IMR-90 (cell line): Measurements from ENCODE around the gene ALK. TPM values are rescaled to one million over a fixed set of nuclear protein-coding genes. Genes with fewer than 3 reads are reported as not detected.

Source experiments
- ATAC-seq: fragments of 200-7000 bp; cut with Tn5 transposase; 2 replicates; pipeline ENCODE4 v1.9.1; 2020; ENCODE audit warnings: low read depth, mild to moderate bottlenecking, moderate library complexity
- BruUV-seq: library from RNA; stranded (reverse); fragments of 400-500 nt; replicated peaks from 2 replicates; lab custom pipeline; 2021; lab: Mats Ljungman, UMichigan
- CTCF ChIA-PET: fragments of 300-600 bp; formaldehyde crosslinking; extraction: SDS; loops from one replicate; lab custom pipeline; 2021; ENCODE audit warnings: antibody characterized with exemption; lab: Yijun Ruan, JAX
- POLR2A ChIA-PET: fragments of 300-600 bp; sonication (Branson Sonifier 250); formaldehyde crosslinking; loops from one replicate; lab custom pipeline; 2022; ENCODE audit warnings: antibody characterized with exemption; ENCODE audit not compliant: unreplicated experiment; lab: Charles Lee
- DNase-seq: peaks from one replicate; pipeline ENCODE4 v3.0.0; 2013
- H2AFZ ChIP-seq: replicated peaks from 2 replicates; pipeline ENCODE3; 2013; ENCODE audit warnings: low read length, mild to moderate bottlenecking; ENCODE audit not compliant: poor library complexity
- H2AK5ac ChIP-seq: 2 replicates; pipeline ENCODE4 v1.6.1; 2013; ENCODE audit warnings: low read depth, low read length, inconsistent platforms
- H2AK9ac ChIP-seq: replicated peaks from 2 replicates; pipeline ENCODE3; 2013; ENCODE audit warnings: mild to moderate bottlenecking, low read depth, low read length, moderate library complexity; ENCODE audit not compliant: poor library complexity
- H2BK120ac ChIP-seq: 2 replicates; pipeline ENCODE4 v1.6.1; 2013; ENCODE audit warnings: low read depth, low read length, inconsistent platforms
- H2BK15ac ChIP-seq: 3 replicates; pipeline ENCODE4 v1.6.1; 2013; ENCODE audit warnings: low read depth, low read length, inconsistent platforms
- H2BK20ac ChIP-seq: 2 replicates; pipeline ENCODE4 v1.6.1; 2013; ENCODE audit warnings: low read depth, mild to moderate bottlenecking, inconsistent platforms, low read length, moderate library complexity
- H2BK5ac ChIP-seq: 2 replicates; pipeline ENCODE4 v1.6.1; 2013; ENCODE audit warnings: mild to moderate bottlenecking, low read depth, low read length, inconsistent platforms; ENCODE audit not compliant: poor library complexity, severe bottlenecking
- H3K14ac ChIP-seq: replicated peaks from 2 replicates; pipeline ENCODE4 v1.6.1; 2013; ENCODE audit warnings: low read depth, low read length, inconsistent platforms
- H3K18ac ChIP-seq: 2 replicates; pipeline ENCODE4 v1.6.1; 2013; ENCODE audit warnings: low read depth, low read length, control low read depth
- H3K23ac ChIP-seq: 2 replicates; pipeline ENCODE4 v1.6.1; 2013; ENCODE audit warnings: low read depth, low read length, inconsistent platforms
- H3K27ac ChIP-seq: 2 replicates; pipeline ENCODE4 v1.5.1; 2013; ENCODE audit warnings: mild to moderate bottlenecking, control low read depth, low read length; ENCODE audit not compliant: insufficient read depth
- H3K27me3 ChIP-seq: 2 replicates; pipeline ENCODE4 v1.6.1; 2013; ENCODE audit warnings: low read length; ENCODE audit not compliant: control insufficient read depth, insufficient read depth
- H3K36me3 ChIP-seq: 2 replicates; pipeline ENCODE4 v1.6.1; 2013; ENCODE audit warnings: low read length, mixed read lengths; ENCODE audit not compliant: control insufficient read depth, insufficient read depth
- H3K4ac ChIP-seq: 2 replicates; pipeline ENCODE4 v1.6.1; 2013; ENCODE audit warnings: low read depth, low read length, inconsistent platforms
- H3K4me1 ChIP-seq: 2 replicates; pipeline ENCODE4 v1.6.1; 2013; ENCODE audit warnings: low read length, mixed read lengths; ENCODE audit not compliant: control insufficient read depth, insufficient read depth
- H3K4me2 ChIP-seq: 2 replicates; pipeline ENCODE4 v1.6.1; 2013; ENCODE audit warnings: low read depth, mild to moderate bottlenecking, control low read depth, low read length, moderate library complexity
- H3K4me3 ChIP-seq: 2 replicates; pipeline ENCODE4 v1.5.1; 2013; ENCODE audit warnings: low read depth, mild to moderate bottlenecking, control low read depth, low read length, moderate library complexity; ENCODE audit not compliant: insufficient read depth
- H3K56ac ChIP-seq: 2 replicates; pipeline ENCODE4 v1.6.1; 2013; ENCODE audit warnings: low read length, inconsistent platforms; ENCODE audit not compliant: insufficient read depth; ENCODE audit errors: extremely low read depth
- H3K79me1 ChIP-seq, 2 experiments: 2 replicates each; pipeline ENCODE4 v1.6.1; 2013; ENCODE audit warnings: low read length in 2 of 2, inconsistent platforms in 1 of 2, low read depth in 1 of 2
- H3K9ac ChIP-seq: 2 replicates; pipeline ENCODE4 v1.6.1; 2013; ENCODE audit warnings: low read depth, low read length, control low read depth
- H3K9me1 ChIP-seq: 2 replicates; pipeline ENCODE4 v1.6.1; 2013; ENCODE audit warnings: low read length, inconsistent platforms; ENCODE audit not compliant: insufficient read depth
- H3K9me3 ChIP-seq: 2 replicates; pipeline ENCODE4 v1.6.1; 2013; ENCODE audit warnings: low read length; ENCODE audit not compliant: control insufficient read depth, insufficient read depth
- H4K20me1 ChIP-seq: 2 replicates; pipeline ENCODE4 v1.6.1; 2013; ENCODE audit warnings: low read length, inconsistent platforms; ENCODE audit not compliant: insufficient read depth
- H4K5ac ChIP-seq: 2 replicates; pipeline ENCODE4 v1.6.1; 2013; ENCODE audit warnings: mild to moderate bottlenecking, low read depth, low read length, control low read depth
- H4K8ac ChIP-seq, 2 experiments: 2 replicates each; pipeline ENCODE4 v1.6.1; 2013; ENCODE audit warnings: low read depth in 2 of 2, low read length in 2 of 2, control low read depth in 1 of 2, inconsistent platforms in 1 of 2
- H4K91ac ChIP-seq: 2 replicates; pipeline ENCODE4 v1.6.1; 2013; ENCODE audit warnings: low read depth, low read length, inconsistent platforms; ENCODE audit not compliant: insufficient read depth
- BHLHE40 ChIP-seq: fragments of 150-350 bp; IDR thresholded peaks from 2 replicates; pipeline ENCODE4 v1.6.1; 2016; ENCODE audit warnings: mild to moderate bottlenecking, low read depth, low read length
- CEBPB ChIP-seq: IDR thresholded peaks from 2 replicates; pipeline ENCODE4 v1.6.1; 2012; ENCODE audit warnings: low read depth, low read length, improper control_type of control experiment
- CHD1 ChIP-seq: IDR thresholded peaks from 2 replicates; pipeline ENCODE4 v1.6.1; 2012; ENCODE audit warnings: low read depth, low read length, improper control_type of control experiment
- FOS ChIP-seq: fragments of 150-350 bp; IDR thresholded peaks from 2 replicates; pipeline ENCODE4 v1.6.1; 2016; ENCODE audit warnings: low read depth, low read length
- MXI1 ChIP-seq: IDR thresholded peaks from 2 replicates; pipeline ENCODE4 v1.6.1; 2012; ENCODE audit warnings: low read depth, mild to moderate bottlenecking, low read length, moderate library complexity, borderline replicate concordance
- NFE2L2 ChIP-seq: fragments of 150-350 bp; IDR thresholded peaks from 2 replicates; pipeline ENCODE4 v1.6.1; 2016; ENCODE audit warnings: low read depth, mild to moderate bottlenecking, low read length
- POLR2A ChIP-seq: IDR thresholded peaks from 2 replicates; pipeline ENCODE4 v1.6.1; 2012; ENCODE audit warnings: mild to moderate bottlenecking, low read depth, low read length
- RAD21 ChIP-seq: IDR thresholded peaks from 2 replicates; pipeline ENCODE4 v1.6.1; 2012; ENCODE audit warnings: low read length, improper control_type of control experiment
- RCOR1 ChIP-seq: IDR thresholded peaks from 2 replicates; pipeline ENCODE4 v1.6.1; 2012; ENCODE audit warnings: mild to moderate bottlenecking, low read length, improper control_type of control experiment; ENCODE audit not compliant: insufficient replicate concordance
- RFX5 ChIP-seq: IDR thresholded peaks from 2 replicates; pipeline ENCODE4 v1.8.0; 2012; ENCODE audit warnings: low read depth, mild to moderate bottlenecking, low read length, moderate library complexity
- SMC3 ChIP-seq: fragments of 150-350 bp; IDR thresholded peaks from 2 replicates; pipeline ENCODE4 v1.6.1; 2016; ENCODE audit warnings: low read depth, mild to moderate bottlenecking, antibody characterized with exemption, low read length, moderate library complexity
- WGBS, 2 experiments: methylation state at CpG; one replicate each; pipeline versions ENCODE4 v1.1.5 to v1.1.7; 2013; ENCODE audit warnings: missing lambda C conversion rate in 2 of 2; ENCODE audit not compliant: insufficient read length in 1 of 2; ENCODE audit errors: extremely low coverage in 2 of 2; 5-methylcytosine and 5-hydroxymethylcytosine counted together
- dilution Hi-C: fragments of 300-500 bp; cut with HindIII; formaldehyde crosslinking; loops from one replicate; pipeline ENCODE4 v1.14.3; 2018; ENCODE audit warnings: low sequenced_read_pairs; ENCODE audit not compliant: unreplicated experiment
- in situ Hi-C: fragments of 300-500 bp; cut with MboI; formaldehyde crosslinking; loops from 3 replicates; pipeline ENCODE4 v1.14.3; 2019; ENCODE audit warnings: low sequenced_read_pairs, inconsistent platforms, mixed read lengths
- intact Hi-C: fragments of 100-400 bp; cut with micrococcal nuclease; formaldehyde crosslinking; loops from 2 replicates; pipeline ENCODE4 v1.10.0; 2022
- polyA plus RNA-seq, 3 experiments: library from polyadenylated mRNA; depleted of rRNA; stranded (reverse); fragments of >200 nt; gene quantifications; 2 replicates each; pipeline ENCODE4 v1.2.3, GENCODE V29; 2012; ENCODE audit warnings: low replicate concordance in 1 of 3
- total RNA-seq: library from RNA; depleted of rRNA; stranded (reverse); fragments of >200 nt; gene quantifications from 2 replicates; pipeline ENCODE4 v1.2.3, GENCODE V29; 2012
- TF ChIP-seq, protein P1 (sequence below): fragments of 150-350 bp; IDR thresholded peaks from 2 replicates; pipeline ENCODE4 v1.6.1; 2016; ENCODE audit warnings: low read depth, mild to moderate bottlenecking, low read length, moderate library complexity, borderline replicate concordance
- TF ChIP-seq, protein P2 (sequence below): conservative IDR thresholded peaks from 2 replicates; pipeline ENCODE4 v1.5.1; 2012; ENCODE audit warnings: mild to moderate bottlenecking, low read depth, low read length, improper control_type of control experiment

The ALK gene
- total and polyA plus RNA-seq, 2 of the 4 experiments (the other 2 are of a cell fraction), result not detected

DNA sequence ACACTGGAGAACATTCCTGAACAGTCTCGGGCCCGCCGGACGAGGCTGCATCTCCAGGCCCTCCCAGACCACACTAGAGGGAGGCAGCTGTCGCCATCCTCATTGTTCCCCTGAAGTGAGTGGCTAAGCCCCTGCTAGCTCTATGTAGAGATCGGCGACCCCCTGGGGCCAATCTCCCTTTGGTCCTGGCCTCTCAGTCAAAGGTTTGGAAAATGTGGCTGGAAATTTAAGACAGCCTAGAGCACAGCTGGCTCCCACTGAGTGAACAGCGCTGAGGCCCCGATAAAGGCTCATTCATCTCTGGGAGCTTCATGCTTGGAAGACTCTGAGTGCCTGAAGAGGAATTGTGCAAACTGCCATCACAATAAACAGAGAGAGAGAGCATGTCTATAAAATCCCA, 445.9 kb downstream of the ALK start:
- no peak overlapping the region for H3K4ac ChIP-seq
- H2BK5ac ChIP-seq, result no peak overlapping the region
- ATAC-seq (peak; percentile 59), DNase-seq (no peak)
- no peak overlapping the region for H3K27ac ChIP-seq
- H3K56ac ChIP-seq, result no peak overlapping the region
- no peaks in the 10 kb centered on the region for H3K4me1 ChIP-seq
- no CpG with 5 or more reads among the region's 9 CpGs for WGBS, 2 experiments
- no peak overlapping the region for H2BK20ac ChIP-seq
- H3K79me1 ChIP-seq, result no peaks in the 10 kb centered on the region
- no peak overlapping the region for H4K8ac ChIP-seq
- H2BK15ac ChIP-seq, result no peak overlapping the region
- POLR2A ChIA-PET, result no interaction called here
- TF ChIP-seq, protein P1, sequence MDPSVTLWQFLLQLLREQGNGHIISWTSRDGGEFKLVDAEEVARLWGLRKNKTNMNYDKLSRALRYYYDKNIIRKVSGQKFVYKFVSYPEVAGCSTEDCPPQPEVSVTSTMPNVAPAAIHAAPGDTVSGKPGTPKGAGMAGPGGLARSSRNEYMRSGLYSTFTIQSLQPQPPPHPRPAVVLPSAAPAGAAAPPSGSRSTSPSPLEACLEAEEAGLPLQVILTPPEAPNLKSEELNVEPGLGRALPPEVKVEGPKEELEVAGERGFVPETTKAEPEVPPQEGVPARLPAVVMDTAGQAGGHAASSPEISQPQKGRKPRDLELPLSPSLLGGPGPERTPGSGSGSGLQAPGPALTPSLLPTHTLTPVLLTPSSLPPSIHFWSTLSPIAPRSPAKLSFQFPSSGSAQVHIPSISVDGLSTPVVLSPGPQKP, result no peak
- TF ChIP-seq RFX5 (no peak), RAD21 (no peak), RCOR1 (no peak), POLR2A (no peak), BHLHE40 (no peak), NFE2L2 (no peak), FOS (no peak), CHD1 (no peak), SMC3 (no peak), CEBPB (no peak), MXI1 (no peak)
- TF ChIP-seq, protein P2, sequence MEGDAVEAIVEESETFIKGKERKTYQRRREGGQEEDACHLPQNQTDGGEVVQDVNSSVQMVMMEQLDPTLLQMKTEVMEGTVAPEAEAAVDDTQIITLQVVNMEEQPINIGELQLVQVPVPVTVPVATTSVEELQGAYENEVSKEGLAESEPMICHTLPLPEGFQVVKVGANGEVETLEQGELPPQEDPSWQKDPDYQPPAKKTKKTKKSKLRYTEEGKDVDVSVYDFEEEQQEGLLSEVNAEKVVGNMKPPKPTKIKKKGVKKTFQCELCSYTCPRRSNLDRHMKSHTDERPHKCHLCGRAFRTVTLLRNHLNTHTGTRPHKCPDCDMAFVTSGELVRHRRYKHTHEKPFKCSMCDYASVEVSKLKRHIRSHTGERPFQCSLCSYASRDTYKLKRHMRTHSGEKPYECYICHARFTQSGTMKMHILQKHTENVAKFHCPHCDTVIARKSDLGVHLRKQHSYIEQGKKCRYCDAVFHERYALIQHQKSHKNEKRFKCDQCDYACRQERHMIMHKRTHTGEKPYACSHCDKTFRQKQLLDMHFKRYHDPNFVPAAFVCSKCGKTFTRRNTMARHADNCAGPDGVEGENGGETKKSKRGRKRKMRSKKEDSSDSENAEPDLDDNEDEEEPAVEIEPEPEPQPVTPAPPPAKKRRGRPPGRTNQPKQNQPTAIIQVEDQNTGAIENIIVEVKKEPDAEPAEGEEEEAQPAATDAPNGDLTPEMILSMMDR, result no peak
- no peak overlapping the region for H4K5ac ChIP-seq
- peak overlapping the region; percentile 45; the same call in 1 of the 2 replicates for H3K4me2 ChIP-seq
- CTCF ChIA-PET, result no interaction called here
- in situ Hi-C loops, result no loop called here
- H3K27me3 ChIP-seq, result 0 out of 2 replicates have a peak, but pooled peaks cover 2% of the 10 kb centered on the region
- H2BK120ac ChIP-seq, result no peak overlapping the region
- no peak overlapping the region for H2AK5ac ChIP-seq
- no peaks in the 10 kb centered on the region for H3K9me1 ChIP-seq
- no peak overlapping the region for H3K4me3 ChIP-seq
- no peaks in the 10 kb centered on the region for H3K9me3 ChIP-seq
- H2AK9ac ChIP-seq, result no peak overlapping the region
- no TSS peak for BruUV-seq
- dilution Hi-C loops, result no loop called here
- no peak overlapping the region for H3K18ac ChIP-seq
- H3K14ac ChIP-seq, result no peak overlapping the region
- no peak overlapping the region for H4K91ac ChIP-seq
- H3K9ac ChIP-seq, result no peak overlapping the region
- H4K20me1 ChIP-seq, result no peaks in the 10 kb centered on the region
- no peak overlapping the region for H3K23ac ChIP-seq
- H3K36me3 ChIP-seq, result no peaks in the 10 kb centered on the region
- intact Hi-C loops, result no loop called here
- H2AFZ ChIP-seq, result peak overlapping the region; percentile 63
